ENCODE data around the gene DCP1A. TPM values are rescaled to one million over a fixed set of nuclear protein-coding genes. Genes with fewer than 3 reads are reported as not detected.

Gene DCP1A
- total and polyA plus RNA-seq, 2 experiments from 2014 or later, result 19.3 to 32.0 TPM

GRCh38 chr3:53235545-53235944 lies 111.8 kb downstream of the DCP1A start:
- H3K36me3 Mint-ChIP-seq (ENCODE audit: low read depth), result peaks cover 100% of the 10 kb centered on the region
- Histone ChIP-seq H2AFZ (no peak overlapping the region), H3K4me2 (no peak overlapping the region), H3K27ac (ENCODE audit: low read depth) (no peak overlapping the region), H3K79me2 (replicated peaks; ENCODE audit: insufficient read depth) (peaks cover 38% of the 10 kb centered on the region), H3K9me2 (ENCODE audit: insufficient read depth) (no peaks in the 10 kb centered on the region), H3K27me3 (ENCODE audit: insufficient read depth) (no peaks in the 10 kb centered on the region), H3K36me3 (ENCODE audit: insufficient read depth) (peaks cover 73% of the 10 kb centered on the region), H3K4me3 (no peak overlapping the region), H3F3A (replicated peaks; ENCODE audit: low read depth) (peaks cover 63% of the 10 kb centered on the region), H3K4me1 (ENCODE audit: insufficient read depth) (0 out of 2 replicates have a peak, but pooled peaks cover 3% of the 10 kb centered on the region), H4K20me1 (replicated peaks; ENCODE audit: insufficient read depth) (peaks cover 66% of the 10 kb centered on the region)
- H3K27ac Mint-ChIP-seq, result peak overlapping the region; percentile 79
- peaks cover 33% of the 10 kb centered on the region for H3K27me3 Mint-ChIP-seq (ENCODE audit: insufficient read depth, low read depth, poor library complexity)
- no peak for ATAC-seq
- TF ChIP-seq CTCF (conservative IDR thresholded peaks at IDR 0.05; ENCODE audit: low read depth in 2 of 2), result no peak
- TF ChIP-seq NANOG (IDR thresholded peaks at IDR 0.05; ENCODE audit: borderline replicate concordance), result no peak
- no peak for TF ChIP-seq ZNF331 (CRISPR knock-in tag; IDR thresholded peaks at IDR 0.05; ENCODE audit: low read depth)
- TF ChIP-seq, protein P1, sequence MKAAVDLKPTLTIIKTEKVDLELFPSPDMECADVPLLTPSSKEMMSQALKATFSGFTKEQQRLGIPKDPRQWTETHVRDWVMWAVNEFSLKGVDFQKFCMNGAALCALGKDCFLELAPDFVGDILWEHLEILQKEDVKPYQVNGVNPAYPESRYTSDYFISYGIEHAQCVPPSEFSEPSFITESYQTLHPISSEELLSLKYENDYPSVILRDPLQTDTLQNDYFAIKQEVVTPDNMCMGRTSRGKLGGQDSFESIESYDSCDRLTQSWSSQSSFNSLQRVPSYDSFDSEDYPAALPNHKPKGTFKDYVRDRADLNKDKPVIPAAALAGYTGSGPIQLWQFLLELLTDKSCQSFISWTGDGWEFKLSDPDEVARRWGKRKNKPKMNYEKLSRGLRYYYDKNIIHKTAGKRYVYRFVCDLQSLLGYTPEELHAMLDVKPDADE (IDR thresholded peaks at IDR 0.05), result no peak
- no peak for TF ChIP-seq EZH2phosphoT487 (IDR thresholded peaks at IDR 0.05; ENCODE audit: unreplicated experiment)
- TF ChIP-seq EZH2 (IDR thresholded peaks at IDR 0.05; ENCODE audit: low read depth, unreplicated experiment), result no peak
- TF ChIP-seq POLR2AphosphoS5 (IDR thresholded peaks at IDR 0.05; ENCODE audit: low read depth), result no peak
- no peak for TF ChIP-seq STAT1 (IDR thresholded peaks at IDR 0.05; ENCODE audit: unreplicated experiment)
- TF ChIP-seq JUNB (IDR thresholded peaks at IDR 0.05; ENCODE audit: unreplicated experiment), result no peak
- TF ChIP-seq CREB1 (CRISPR knock-in tag; IDR thresholded peaks at IDR 0.05; ENCODE audit: low read depth), result no peak
- no peak for TF ChIP-seq ZNF462 (CRISPR knock-in tag; IDR thresholded peaks at IDR 0.05)
- TF ChIP-seq ZNF114 (CRISPR knock-in tag; IDR thresholded peaks at IDR 0.05), result no peak
- no peak for TF ChIP-seq REST (IDR thresholded peaks at IDR 0.05; ENCODE audit: unreplicated experiment)
- no peak for DNase-seq (ENCODE audit: low spot score)
- H3K4me3 Mint-ChIP-seq, result no peak overlapping the region
- no peaks in the 10 kb centered on the region for H3K9me3 Mint-ChIP-seq
- H3K4me1 Mint-ChIP-seq, result peaks cover 33% of the 10 kb centered on the region

All from GM23338 (cell line).